CD4-positive, alpha-beta T cell treated with Interleukin-2 at 100 ng/mL for 4 hours (primary cell): Measurements from ENCODE around the gene SEPTIN1.
"Not testable (repeated sequence)": the region's sequence is repeated elsewhere in the genome, so short reads cannot be mapped to it uniquely, and the experiment has no call there.

Experiments used
- DNase-seq: peaks from one replicate; pipeline ENCODE4 v3.0.0-alpha.2; 2020; ENCODE audit warnings: low spot score

The SEPTIN1 gene

DNA sequence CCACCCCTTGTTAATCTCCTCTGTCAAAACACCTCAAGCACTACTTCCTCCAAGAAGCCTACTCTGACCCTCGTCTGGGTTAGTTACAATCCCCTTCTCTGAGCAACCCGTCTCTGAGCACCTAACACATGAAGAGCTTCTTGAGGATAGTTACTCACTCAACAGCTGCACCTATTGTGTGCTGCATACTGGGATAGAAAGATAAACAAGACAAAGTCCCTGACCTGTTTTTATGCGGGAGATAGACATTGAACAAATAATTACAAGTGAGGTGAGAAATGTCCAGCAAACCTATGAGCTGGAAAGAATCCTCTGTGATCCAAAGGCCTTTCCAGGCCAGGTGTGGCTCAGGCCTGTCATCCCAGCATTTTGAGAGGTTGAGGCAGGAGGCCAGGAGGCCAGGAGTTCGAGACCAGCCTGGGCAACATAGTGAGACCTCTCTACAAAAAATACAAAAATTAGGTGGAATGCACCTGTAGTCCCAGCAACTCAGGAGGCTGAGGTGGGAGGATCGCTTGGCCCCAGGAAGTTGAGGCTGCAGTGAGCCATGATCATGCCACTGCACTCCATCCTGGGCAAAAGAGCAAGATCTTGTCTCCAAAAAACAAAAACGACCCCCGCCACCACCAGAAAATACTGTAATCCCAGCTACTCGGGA lies 19.5 kb upstream of the SEPTIN1 start:
- no peak for DNase-seq

DNA sequence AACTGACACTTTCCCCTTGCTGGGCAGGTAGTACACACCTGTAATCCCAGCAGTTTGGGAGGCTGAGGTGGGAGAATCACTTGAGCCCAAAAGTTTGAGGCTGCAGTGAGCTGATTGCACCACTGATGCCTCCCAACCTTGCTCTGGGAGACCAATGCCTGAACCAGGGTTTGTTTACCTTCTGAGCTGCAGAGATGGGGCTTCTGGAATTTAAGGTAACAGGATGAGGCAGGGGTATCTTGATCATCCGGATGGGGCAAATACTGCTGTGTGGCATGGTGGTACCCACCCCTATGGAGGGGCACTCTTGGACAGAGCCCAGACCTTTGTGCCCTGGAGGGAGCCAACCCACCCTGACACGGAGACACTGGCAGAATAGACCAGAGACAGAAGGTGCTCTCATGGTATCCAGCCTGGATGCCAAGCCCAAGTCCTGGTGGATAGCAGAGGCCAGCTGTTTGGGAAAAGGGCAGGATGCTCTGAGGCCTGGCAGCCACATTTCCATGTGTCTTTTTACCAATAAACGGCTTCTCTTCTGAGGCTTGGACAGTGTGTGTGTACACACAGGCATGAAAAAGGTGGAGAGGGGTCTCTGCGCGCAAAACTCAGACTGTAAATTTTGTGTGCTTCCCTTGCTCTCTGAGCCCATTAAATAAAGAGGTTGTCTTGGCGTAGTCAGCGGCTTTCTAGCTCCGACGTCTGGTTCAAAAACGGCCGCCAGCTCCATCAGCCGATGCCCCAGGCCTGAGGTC lies 17.2 kb upstream of the SEPTIN1 start:
- no peak for DNase-seq

DNA sequence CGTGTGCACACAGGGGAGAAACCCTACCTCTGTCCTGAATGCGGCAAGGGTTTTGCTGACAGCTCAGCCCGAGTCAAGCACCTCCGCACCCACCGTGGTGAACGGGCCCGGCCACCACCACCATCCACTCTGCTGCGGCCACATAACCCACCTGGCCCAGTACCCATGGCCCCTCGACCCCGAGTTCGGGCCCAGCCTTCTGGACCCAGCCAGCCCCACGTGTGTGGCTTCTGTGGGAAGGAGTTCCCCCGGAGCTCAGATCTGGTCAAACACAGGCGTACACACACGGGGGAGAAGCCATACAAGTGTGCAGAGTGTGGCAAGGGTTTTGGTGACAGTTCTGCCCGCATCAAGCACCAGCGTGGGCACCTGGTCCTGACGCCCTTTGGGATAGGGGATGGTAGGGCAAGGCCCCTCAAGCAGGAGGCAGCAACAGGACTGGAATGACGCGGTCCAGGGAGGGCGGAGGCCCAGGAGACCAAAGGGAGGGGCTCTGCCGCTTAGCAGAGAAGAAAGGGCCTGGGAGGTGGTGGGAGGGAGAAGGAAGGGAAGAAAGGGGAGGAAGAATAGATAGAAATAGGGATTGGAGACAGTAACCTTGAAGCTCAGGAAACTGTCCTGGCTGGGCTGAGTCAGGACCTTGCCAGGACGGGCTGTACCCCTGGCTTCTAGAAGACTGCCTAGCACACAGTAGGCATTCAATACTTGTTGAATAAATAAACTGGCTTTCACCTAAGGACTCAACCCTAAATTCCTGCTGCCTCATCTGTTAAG lies 16.5 kb upstream of the SEPTIN1 start:
- no peak for DNase-seq

DNA sequence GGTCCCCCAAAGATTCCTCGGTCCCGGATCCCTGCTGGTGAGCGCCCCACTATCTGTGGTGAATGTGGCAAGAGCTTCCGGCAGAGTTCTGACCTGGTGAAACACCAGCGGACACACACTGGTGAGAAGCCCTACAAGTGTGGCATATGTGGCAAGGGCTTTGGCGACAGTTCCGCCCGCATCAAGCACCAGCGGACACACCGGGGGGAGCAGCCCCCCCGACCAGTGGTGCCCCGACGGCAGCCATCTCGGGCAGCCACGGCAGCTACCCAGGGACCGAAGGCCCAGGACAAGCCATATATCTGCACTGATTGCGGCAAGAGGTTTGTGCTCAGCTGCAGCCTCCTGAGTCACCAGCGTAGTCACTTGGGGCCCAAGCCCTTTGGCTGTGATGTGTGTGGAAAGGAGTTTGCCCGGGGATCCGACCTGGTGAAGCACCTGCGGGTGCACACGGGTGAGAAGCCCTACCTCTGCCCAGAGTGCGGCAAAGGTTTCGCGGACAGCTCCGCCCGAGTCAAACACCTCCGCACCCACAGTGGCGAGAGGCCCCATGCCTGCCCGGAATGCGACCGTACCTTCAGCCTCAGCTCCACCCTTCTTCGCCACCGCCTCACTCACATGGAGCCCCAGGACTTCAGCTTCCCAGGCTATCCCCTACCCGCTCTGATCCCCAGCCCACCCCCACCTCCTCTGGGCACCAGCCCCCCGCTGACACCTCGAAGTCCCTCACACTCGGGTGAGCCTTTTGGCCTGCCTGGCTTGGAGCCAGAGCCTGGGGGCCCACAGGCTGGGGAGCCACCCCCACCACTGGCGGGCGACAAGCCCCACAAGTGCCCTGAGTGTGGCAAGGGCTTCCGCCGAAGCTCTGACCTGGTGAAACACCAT lies 15.7 kb upstream of the SEPTIN1 start:
- DNase-seq: no peak

GRCh38 chr16:30397056-30397455 lies 14.7 kb upstream of the SEPTIN1 start:
- no peak for DNase-seq

GRCh38 chr16:30396627-30397026 lies 14.3 kb upstream of the SEPTIN1 start:
- DNase-seq: not testable (repeated sequence)

- no peak for DNase-seq
These were observed 13.7 kb upstream of the SEPTIN1 start for GRCh38 chr16:30395992-30396585.

GRCh38 chr16:30395155-30395991 lies 13.0 kb upstream of the SEPTIN1 start, which contains the start of gene ZNF48:
TSS of gene ZNF48 (plus strand) at chr16:30395420. CDS start at chr16:30395795, 375 bp downstream.
- peak; percentile 69 for DNase-seq

DNA sequence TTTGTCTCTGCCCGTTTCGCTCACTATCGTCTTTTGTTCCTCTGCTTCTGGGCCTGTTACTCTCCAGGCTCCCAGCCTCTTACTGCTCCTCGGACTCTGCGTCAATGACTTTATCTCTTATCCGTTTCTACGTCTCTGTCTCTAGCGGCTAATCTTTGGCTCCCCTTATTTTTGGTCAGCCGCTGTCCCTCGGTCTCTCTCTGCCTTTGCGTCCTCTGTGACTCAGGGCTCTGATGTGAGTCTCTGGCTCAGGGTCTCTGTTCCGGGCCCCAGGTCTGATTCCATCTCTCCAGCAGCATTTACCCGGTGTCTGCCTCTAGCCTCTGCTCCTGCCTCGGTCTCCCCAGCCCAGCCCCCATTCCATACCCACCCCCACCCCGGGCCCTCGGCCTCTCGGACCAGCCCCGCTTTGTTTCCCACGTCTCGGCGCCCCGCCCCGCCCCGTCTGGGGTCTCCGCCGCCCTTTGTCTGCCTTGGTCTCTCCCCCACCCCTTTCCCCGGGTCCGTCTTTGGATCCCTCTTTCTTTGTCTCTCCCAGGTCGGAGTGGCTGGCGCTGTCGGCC lies 12.3 kb upstream of the SEPTIN1 start:
- DNase-seq: no peak

DNA sequence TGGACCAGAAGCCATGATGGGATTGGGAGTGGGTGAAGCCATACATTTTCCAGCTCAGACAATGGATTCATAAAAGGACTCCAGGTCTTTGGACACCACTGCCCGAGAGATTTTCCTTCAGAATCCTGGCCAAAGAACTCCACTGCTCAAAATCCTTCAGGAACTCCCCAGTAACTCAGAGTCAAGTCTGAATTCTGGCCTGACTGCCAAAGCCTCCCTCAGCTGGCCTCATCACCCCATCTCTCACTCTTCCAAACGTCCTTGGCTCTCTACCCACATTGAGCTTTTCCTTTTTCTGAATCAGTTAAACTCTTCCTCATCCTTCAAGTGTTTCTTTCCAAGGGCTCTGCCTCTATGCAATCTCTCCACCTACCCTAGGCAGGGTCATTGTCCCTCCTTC lies 1.2 kb upstream of the SEPTIN1 start:
- DNase-seq: no peak

DNA sequence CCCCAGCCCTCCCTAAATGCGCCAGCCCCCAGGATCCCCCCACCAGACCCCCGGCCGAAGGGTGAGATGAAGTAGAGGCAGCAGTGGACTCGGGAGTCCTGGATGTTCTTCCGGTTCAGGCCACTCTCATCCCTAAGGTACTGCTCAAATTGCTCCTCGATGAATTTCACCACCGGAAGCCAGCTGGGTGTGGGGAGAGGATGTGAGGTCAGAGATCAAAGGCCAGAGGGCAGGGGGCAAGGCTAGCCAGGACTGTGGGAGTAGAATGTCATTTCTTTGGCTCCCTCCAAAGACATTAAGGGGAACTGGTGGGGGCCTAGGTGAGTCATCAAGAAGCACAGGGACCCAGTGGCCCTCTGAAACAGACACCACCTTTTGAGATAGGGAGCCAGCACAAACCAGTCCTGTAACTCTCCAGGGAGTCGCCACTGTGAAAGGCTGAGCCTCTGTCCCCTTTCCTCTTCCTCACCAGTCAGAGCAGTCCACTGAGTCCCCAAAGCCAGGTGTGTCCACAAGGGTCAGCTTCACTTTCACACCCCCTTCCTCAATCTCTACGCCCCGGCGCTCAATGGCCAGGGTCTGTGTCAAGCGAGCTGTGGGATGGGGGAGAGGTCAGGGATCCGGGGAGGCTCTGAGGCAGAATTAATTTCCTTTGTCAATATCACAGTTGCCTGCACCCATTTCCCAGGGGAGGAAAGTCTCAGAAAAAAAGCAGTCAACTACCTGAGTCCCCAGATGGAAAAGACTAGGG lies 895 bp downstream of the SEPTIN1 start:
- peak; percentile 47 for DNase-seq

DNA sequence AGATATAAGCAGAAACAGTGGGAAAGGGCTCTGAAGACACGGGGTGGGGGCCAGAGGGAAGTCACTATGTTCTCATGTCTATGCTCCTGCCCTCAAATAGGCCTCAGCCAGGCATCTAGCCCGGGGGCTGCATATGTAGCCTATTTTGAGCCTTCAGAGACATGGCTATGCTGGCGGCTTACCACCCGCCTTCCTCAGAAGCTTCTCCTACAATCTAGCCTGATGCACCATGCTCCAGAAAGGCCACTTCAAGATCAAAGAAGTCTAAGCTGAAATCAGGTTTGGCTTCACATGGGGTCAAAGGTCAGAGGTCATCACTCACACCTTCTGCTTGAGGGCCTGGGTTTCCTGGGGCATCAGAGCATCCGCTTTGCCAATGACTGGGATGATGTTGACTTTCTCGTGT lies 1.6 kb downstream of the SEPTIN1 start:
- DNase-seq: no peak

- no peak for DNase-seq
These were observed 2.1 kb downstream of the SEPTIN1 start for GRCh38 chr16:30380072-30380802.

DNA sequence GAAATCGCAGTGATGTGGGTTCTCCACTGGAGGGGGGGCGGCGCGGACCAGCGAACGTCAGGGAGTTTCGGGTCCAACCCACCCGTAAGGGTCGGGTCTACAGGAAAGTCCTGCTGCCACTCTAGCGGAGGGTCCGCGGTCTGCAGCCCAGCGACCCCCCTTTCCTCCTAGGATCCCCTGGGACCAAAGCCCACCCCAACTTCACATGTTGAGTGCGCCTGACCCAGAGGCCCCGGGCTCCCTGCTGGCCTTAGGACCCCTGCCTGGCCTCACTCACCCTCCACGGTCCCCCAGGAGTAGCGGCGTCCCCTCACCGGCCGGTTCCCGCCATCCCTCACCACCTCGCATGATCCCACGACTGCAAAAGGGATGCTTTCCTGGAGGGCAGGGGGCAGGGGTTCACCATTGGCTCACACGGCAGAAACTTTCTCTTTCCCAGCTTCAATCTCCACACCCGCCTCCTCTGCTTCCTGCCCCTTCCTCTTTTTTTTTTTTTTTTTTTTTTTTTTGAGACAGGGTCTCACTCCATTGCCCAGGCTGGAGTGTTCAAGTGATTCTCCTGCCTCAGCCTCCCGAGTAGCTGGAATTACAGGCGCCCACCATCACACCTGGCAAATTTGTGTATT lies 3.1 kb downstream of the SEPTIN1 start:
- DNase-seq: no peak

DNA sequence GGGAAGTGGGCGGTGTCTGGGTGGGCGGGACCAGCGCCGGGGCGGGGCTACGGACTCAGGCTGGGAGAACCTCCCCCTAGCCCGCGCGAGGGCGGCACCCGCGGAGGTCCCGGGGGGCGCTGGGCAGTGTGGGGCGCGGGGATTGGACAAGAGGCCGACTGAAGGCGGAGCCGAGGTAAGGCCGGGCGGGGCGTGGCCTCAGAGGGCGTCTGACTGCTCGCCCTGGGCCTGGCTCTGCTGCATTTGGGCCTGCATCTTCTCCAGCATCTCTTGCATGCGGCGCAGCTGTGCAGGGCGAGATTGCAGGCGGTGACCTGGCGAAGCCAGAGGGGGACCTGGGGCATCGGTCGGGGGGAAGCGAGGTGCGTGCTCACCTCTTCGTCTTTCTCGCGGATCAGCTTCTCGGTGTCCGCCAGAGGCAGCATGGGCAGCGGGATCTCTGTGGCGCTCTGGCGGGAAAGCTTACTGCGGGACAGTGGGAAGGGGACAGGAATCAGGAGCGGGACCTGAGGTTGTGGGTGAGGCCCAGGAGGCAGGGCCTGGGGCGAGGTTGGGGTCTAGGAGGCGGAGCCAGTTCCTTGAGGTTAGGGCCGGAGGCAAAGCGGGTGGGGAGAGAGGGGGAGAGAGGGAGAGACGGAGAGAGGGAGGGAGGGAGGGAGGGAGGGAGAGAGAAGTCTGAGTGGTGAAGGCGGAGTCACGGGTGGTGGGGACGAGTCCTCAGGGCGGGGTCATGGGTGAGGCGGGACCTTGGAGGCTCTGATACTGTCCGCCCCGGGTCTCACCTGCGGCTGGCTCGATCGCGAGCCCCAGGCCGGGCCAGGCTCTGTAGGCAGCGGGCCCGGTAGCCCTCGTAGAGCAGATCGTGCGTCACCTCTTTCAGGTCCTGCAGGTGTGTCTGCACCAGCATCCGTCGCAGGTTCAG lies 3.9 kb downstream of the SEPTIN1 start:
- DNase-seq: peak; percentile 99

GRCh38 chr16:30377812-30378235 lies 4.5 kb downstream of the SEPTIN1 start:
- peak; percentile 90 for DNase-seq
